H1 (cell line): Measurements from ENCODE around the gene SLMAP. TPM values are rescaled to one million over a fixed set of nuclear protein-coding genes. Genes with fewer than 3 reads are reported as not detected.

ENCODE experiments used
- CTCF ChIA-PET: fragments of 300-600 bp; sonication (Branson Sonifier 250); formaldehyde crosslinking; loops from one replicate; lab custom pipeline; 2021; ENCODE audit not compliant: partially characterized antibody; lab: Charles Lee
- POLR2A ChIA-PET: fragments of 300-600 bp; sonication (Branson Sonifier 250); formaldehyde crosslinking; loops from one replicate; lab custom pipeline; 2021; ENCODE audit warnings: inconsistent platforms; ENCODE audit not compliant: partially characterized antibody; lab: Charles Lee
- DNase-seq, 2 experiments: peaks; one replicate each; pipeline versions ENCODE4 v3.0.0 to v3.0.0-alpha.2; 2010 to 2022; ENCODE audit warnings: low spot score in 2 of 2, low read depth in 1 of 2, mixed read lengths in 1 of 2
- FAIRE-seq: peaks from 2 replicates; lab custom pipeline; 2011; peaks lifted over from hg19 to GRCh38; lab: Jason Lieb, UNC
- H2AFZ ChIP-seq: 2 replicates; pipeline ENCODE4 v1.8.1; 2012; ENCODE audit warnings: low read length, inconsistent platforms
- H2AK5ac ChIP-seq: 2 replicates; pipeline ENCODE4 v1.6.1; 2013; ENCODE audit warnings: low read depth, low read length
- H2BK120ac ChIP-seq: replicated peaks from 2 replicates; pipeline ENCODE3; 2013; ENCODE audit warnings: low read depth, low read length, inconsistent platforms
- H2BK12ac ChIP-seq: 2 replicates; pipeline ENCODE4 v1.6.1; 2013; ENCODE audit warnings: low read depth, low read length
- H2BK15ac ChIP-seq: 2 replicates; pipeline ENCODE4 v1.6.1; 2013; ENCODE audit warnings: low read length
- H2BK20ac ChIP-seq: 2 replicates; pipeline ENCODE4 v1.6.1; 2013; ENCODE audit warnings: low read length
- H2BK5ac ChIP-seq: 2 replicates; pipeline ENCODE4 v1.6.1; 2013; ENCODE audit warnings: low read depth, low read length
- H3K14ac ChIP-seq: 2 replicates; pipeline ENCODE4 v1.6.1; 2013; ENCODE audit warnings: inconsistent platforms; ENCODE audit not compliant: insufficient read length
- H3K18ac ChIP-seq: 2 replicates; pipeline ENCODE4 v1.6.1; 2013; ENCODE audit warnings: low read length; ENCODE audit errors: extremely low read depth
- H3K23ac ChIP-seq: 2 replicates; pipeline ENCODE4 v1.6.1; 2013; ENCODE audit warnings: inconsistent platforms; ENCODE audit not compliant: insufficient read length
- H3K23me2 ChIP-seq: 2 replicates; pipeline ENCODE4 v1.6.1; 2013; ENCODE audit warnings: low read depth, low read length
- H3K27ac ChIP-seq: 2 replicates; pipeline ENCODE4 v1.6.1; 2011; ENCODE audit warnings: low read depth, low read length, inconsistent platforms
- H3K27me3 ChIP-seq, 4 experiments: replicated peaks in 1 of 4; 1 replicate in 1 of 4; 2 replicates in 3 of 4; pipeline versions ENCODE4 v1.6.1 to v1.8.1; 2011 to 2013; ENCODE audit warnings: low read length in 3 of 4, mild to moderate bottlenecking in 3 of 4, inconsistent platforms in 2 of 4, mixed read lengths in 2 of 4, moderate library complexity in 1 of 4; ENCODE audit not compliant: control insufficient read depth in 3 of 4, insufficient read depth in 3 of 4; ENCODE audit errors: extremely low read depth in 1 of 4
- H3K36me3 ChIP-seq, 4 experiments: 2 replicates each; pipeline versions ENCODE4 v1.6.1 to v1.8.1; 2011 to 2013; ENCODE audit warnings: mild to moderate bottlenecking in 4 of 4, low read length in 3 of 4, moderate library complexity in 2 of 4, control low read depth in 1 of 4, inconsistent platforms in 1 of 4; ENCODE audit not compliant: insufficient read depth in 4 of 4, control insufficient read depth in 2 of 4
- H3K4ac ChIP-seq: replicated peaks from 2 replicates; pipeline ENCODE3; 2013; ENCODE audit warnings: low read length, low read depth, mixed read lengths, inconsistent platforms; ENCODE audit not compliant: insufficient read length
- H3K4me1 ChIP-seq, 4 experiments: replicated peaks in 1 of 4; 1 replicate in 1 of 4; 2 replicates in 3 of 4; pipeline versions ENCODE4 v1.6.1 to v1.8.1; 2011 to 2013; ENCODE audit warnings: low read length in 3 of 4, inconsistent platforms in 2 of 4, mixed read lengths in 1 of 4; ENCODE audit not compliant: insufficient read depth in 4 of 4, control insufficient read depth in 3 of 4
- H3K4me2 ChIP-seq, 2 experiments: 2 replicates each; pipeline versions ENCODE4 v1.6.1 to v1.8.1; 2011 to 2013; ENCODE audit warnings: low read depth in 2 of 2, low read length in 2 of 2, control low read depth in 1 of 2, inconsistent platforms in 1 of 2, mild to moderate bottlenecking in 1 of 2; ENCODE audit not compliant: insufficient read depth in 1 of 2
- H3K4me3 ChIP-seq, 4 experiments: fragments of 200-600, 300-600 bp in 1 of 4; sonication (generic), shearing (Covaris generic), sonication (Bioruptor Twin) in 1 of 4; 2 replicates each; pipeline versions ENCODE4 v1.5.1 to v1.8.1; 2011 to 2016; ENCODE audit warnings: low read length in 4 of 4, low read depth in 3 of 4, control low read depth in 2 of 4, inconsistent platforms in 2 of 4, mild to moderate bottlenecking in 2 of 4, mixed read lengths in 1 of 4, moderate library complexity in 1 of 4; ENCODE audit not compliant: insufficient read depth in 2 of 4; ENCODE audit errors: extremely low read depth in 1 of 4
- H3K56ac ChIP-seq: replicated peaks from 2 replicates; pipeline ENCODE3; 2013; ENCODE audit warnings: low read depth, mild to moderate bottlenecking, mixed read lengths, low read length, inconsistent platforms; ENCODE audit not compliant: insufficient read length
- H3K79me1 ChIP-seq: 2 replicates; pipeline ENCODE4 v1.6.1; 2013; ENCODE audit warnings: low read depth, low read length, control low read depth
- H3K79me2 ChIP-seq, 2 experiments: 2 replicates each; pipeline versions ENCODE4 v1.6.1 to v1.8.1; 2012 to 2013; ENCODE audit warnings: low read length in 2 of 2, mild to moderate bottlenecking in 2 of 2, inconsistent platforms in 1 of 2; ENCODE audit not compliant: insufficient read depth in 2 of 2, control insufficient read depth in 1 of 2
- H3K9ac ChIP-seq, 4 experiments: replicated peaks in 1 of 4; 1 replicate in 1 of 4; 2 replicates in 3 of 4; pipeline versions ENCODE4 v1.6.1 to v1.8.1; 2011 to 2013; ENCODE audit warnings: low read depth in 3 of 4, low read length in 3 of 4, control low read depth in 2 of 4, mild to moderate bottlenecking in 2 of 4, moderate library complexity in 2 of 4, inconsistent platforms in 1 of 4; ENCODE audit errors: extremely low read depth in 1 of 4
- H3K9me3 ChIP-seq, 2 experiments: 2 replicates each; pipeline versions ENCODE4 v1.6.1 to v1.8.1; 2012 to 2013; ENCODE audit warnings: mild to moderate bottlenecking in 2 of 2, moderate library complexity in 2 of 2, control low read depth in 1 of 2, inconsistent platforms in 1 of 2, low read depth in 1 of 2, low read length in 1 of 2, mixed read lengths in 1 of 2; ENCODE audit not compliant: insufficient read depth in 2 of 2
- H4K20me1 ChIP-seq, 2 experiments: replicated peaks in 1 of 2; 2 replicates each; pipeline versions ENCODE3 to v1.8.1; 2011 to 2013; ENCODE audit warnings: inconsistent platforms in 2 of 2, low read length in 2 of 2, mild to moderate bottlenecking in 1 of 2; ENCODE audit not compliant: insufficient read depth in 2 of 2, control insufficient read depth in 1 of 2
- H4K5ac ChIP-seq: 2 replicates; pipeline ENCODE4 v1.6.1; 2013; ENCODE audit warnings: low read length, low read depth, mixed read lengths, inconsistent platforms; ENCODE audit not compliant: insufficient read length
- H4K8ac ChIP-seq: 2 replicates; pipeline ENCODE4 v1.8.0; 2013; ENCODE audit warnings: mild to moderate bottlenecking, moderate library complexity, low read length, inconsistent platforms; ENCODE audit not compliant: insufficient read depth; ENCODE audit errors: extremely low read depth
- H4K91ac ChIP-seq: replicated peaks from 2 replicates; pipeline ENCODE3; 2013; ENCODE audit warnings: low read length, mixed read lengths, inconsistent platforms; ENCODE audit not compliant: insufficient read length
- ASH2L ChIP-seq: fragments of 200-600, 300-600 bp; sonication (generic); IDR thresholded peaks from one replicate; pipeline ENCODE4 v1.7.1; 2017; ENCODE audit warnings: low read length
- BRCA1 ChIP-seq: IDR thresholded peaks from 2 replicates; pipeline ENCODE4 v1.6.1; 2012; ENCODE audit warnings: low read depth, low read length, improper control_type of control experiment
- CEBPB ChIP-seq: IDR thresholded peaks from 2 replicates; pipeline ENCODE4 v1.6.1; 2012; ENCODE audit warnings: low read depth, low read length
- CHD1 ChIP-seq: IDR thresholded peaks from 2 replicates; pipeline ENCODE4 v1.6.1; 2012; ENCODE audit warnings: low read depth, low read length, improper control_type of control experiment
- GABPA ChIP-seq: IDR thresholded peaks from 2 replicates; pipeline ENCODE4 v1.6.1; 2011; ENCODE audit warnings: mild to moderate bottlenecking, low read length, moderate library complexity, borderline replicate concordance; ENCODE audit not compliant: insufficient read depth
- KDM4A ChIP-seq: IDR thresholded peaks from one replicate; pipeline ENCODE4 v1.7.1; 2012; ENCODE audit warnings: low read depth, mild to moderate bottlenecking, moderate library complexity, low read length, inconsistent platforms; ENCODE audit not compliant: severe bottlenecking
- KDM5A ChIP-seq: fragments of 200-600 bp; IDR thresholded peaks from 2 replicates; pipeline ENCODE4 v1.7.1; 2012; ENCODE audit warnings: mild to moderate bottlenecking, low read length, inconsistent platforms, mixed read lengths
- RAD21 ChIP-seq, 2 experiments: IDR thresholded peaks in 1 of 2; conservative IDR thresholded peaks in 1 of 2; 2 replicates each; pipeline ENCODE4 v1.6.1; 2011; ENCODE audit warnings: low read depth in 2 of 2, low read length in 2 of 2, improper control_type of control experiment in 1 of 2, inconsistent platforms in 1 of 2, mild to moderate bottlenecking in 1 of 2, moderate library complexity in 1 of 2
- RXRA ChIP-seq: IDR thresholded peaks from 2 replicates; pipeline ENCODE4 v1.6.1; 2011; ENCODE audit warnings: low read depth, mild to moderate bottlenecking, low read length, moderate library complexity; ENCODE audit not compliant: insufficient read depth
- SP2 ChIP-seq: IDR thresholded peaks from 2 replicates; pipeline ENCODE4 v1.6.1; 2012; ENCODE audit warnings: mild to moderate bottlenecking, low read length, inconsistent platforms
- TBP ChIP-seq: IDR thresholded peaks from 2 replicates; pipeline ENCODE4 v1.6.1; 2011; ENCODE audit warnings: low read depth, low read length, improper control_type of control experiment
- YY1 ChIP-seq: IDR thresholded peaks from 2 replicates; pipeline ENCODE4 v1.6.1; 2011; ENCODE audit warnings: low read depth, mild to moderate bottlenecking, low read length
- WGBS, 2 experiments: shearing (Covaris generic) in 1 of 2; methylation state at CpG; one replicate each; pipeline versions ENCODE4 v1.1.6 to v1.1.7; 2013 to 2015; ENCODE audit warnings: low lambda C conversion rate in 2 of 2, mixed read lengths in 2 of 2, inconsistent platforms in 1 of 2, low coverage in 1 of 2, missing lambda C conversion rate in 1 of 2; ENCODE audit not compliant: insufficient replicate concordance in 2 of 2, insufficient coverage in 1 of 2, insufficient read length in 1 of 2; ENCODE audit errors: extremely low coverage in 1 of 2, missing lambda C conversion rate in 1 of 2; 5-methylcytosine and 5-hydroxymethylcytosine counted together
- polyA plus RNA-seq, 7 experiments: library from polyadenylated mRNA; depleted of rRNA in 3 of 7; stranded (reverse) in 5 of 7; unstranded in 2 of 7; fragments of >200 nt in 5 of 7; fragments of 200-250 nt in 2 of 7; gene quantifications; 1 replicate in 5 of 7; 2 replicates in 1 of 7; 4 replicates in 1 of 7; pipeline versions ENCODE4 v1.2.1 to v1.2.3, GENCODE V29; 2011 to 2013; ENCODE audit warnings: missing spikeins in 2 of 7, mixed read lengths in 2 of 7
- total RNA-seq: library from RNA; stranded (reverse); fragmentation: NEBNext Ultra II Directional; extraction: Animal tissue kit (Norgen Biotek cat#: 25700); gene quantifications from 2 replicates; pipeline ENCODE4 v1.2.1, GENCODE V29; 2021
- TF ChIP-seq, protein P1 (sequence below), 3 experiments: IDR thresholded peaks; 1 replicate in 2 of 3; 2 replicates in 1 of 3; pipeline versions ENCODE4 v1.5.1 to v1.6.1; 2011; ENCODE audit warnings: low read length in 3 of 3, mild to moderate bottlenecking in 3 of 3, inconsistent platforms in 2 of 3, low read depth in 1 of 3, moderate library complexity in 1 of 3; ENCODE audit not compliant: insufficient read depth in 1 of 3; ENCODE audit errors: control extremely low read depth in 1 of 3

Gene SLMAP
- total and polyA plus RNA-seq, 2 of the 8 experiments (the other 6 are each of a cell fraction or from before 2014, with no cell fraction given): 13.6 to 70.4 TPM

DNA sequence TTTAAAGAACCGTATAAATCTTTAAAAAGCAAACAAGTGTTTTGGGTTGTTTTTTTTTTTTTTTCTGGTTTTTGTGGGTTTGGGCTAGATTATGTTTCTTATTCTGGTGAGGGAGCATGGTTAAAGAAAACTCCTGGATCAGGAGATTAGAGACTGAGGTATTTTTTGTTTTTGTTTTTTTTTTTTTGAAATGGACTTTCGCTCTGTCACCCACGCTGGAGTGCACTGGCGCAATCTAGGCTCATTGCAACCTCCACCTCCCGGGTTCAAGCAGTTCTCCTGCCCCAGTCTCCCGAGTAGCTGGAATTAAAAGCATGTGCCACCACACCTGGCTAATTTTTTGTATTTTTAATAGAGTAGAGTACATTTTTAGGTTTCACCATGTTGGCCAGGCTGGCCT is 95.2 kb downstream of the SLMAP start:
- CTCF ChIA-PET: interaction anchor here (0.7 kb wide), 2 partner anchors 259 to 284 kb away, joined by 3 to 4 read pairs; no protein-coding TSS in a partner anchor
- Histone ChIP-seq H3K18ac (no peak overlapping the region), H3K4me1 (no peaks in the 10 kb centered on the region), H3K79me2 (no peaks in the 10 kb centered on the region), H2BK120ac (no peak overlapping the region), H3K36me3 (no peaks in the 10 kb centered on the region; a peak in 1 of 8 replicates), H4K8ac (no peak overlapping the region), H2BK12ac (no peak overlapping the region), H3K4ac (no peak overlapping the region), H3K14ac (no peak overlapping the region), H2BK20ac (no peak overlapping the region), H3K23me2 (no peaks in the 10 kb centered on the region), H3K56ac (no peak overlapping the region), H3K4me3 (no peak overlapping the region), H3K4me2 (no peak overlapping the region), H3K23ac (no peak overlapping the region), H3K9ac (no peak overlapping the region), H2AFZ (no peak overlapping the region), H3K9me3 (no peaks in the 10 kb centered on the region), H2BK15ac (no peak overlapping the region), H4K5ac (no peak overlapping the region), H4K91ac (no peak overlapping the region), H2AK5ac (no peak overlapping the region), H4K20me1 (no peaks in the 10 kb centered on the region), H2BK5ac (no peak overlapping the region), H3K27me3 (no peaks in the 10 kb centered on the region), H3K79me1 (no peaks in the 10 kb centered on the region), H3K27ac (no peak overlapping the region)
- POLR2A ChIA-PET: no interaction called here
- no peak for DNase-seq
- no peak for FAIRE-seq
- 95% methylated on average over 6 of the region's 6 CpGs; no CpG with 5 or more reads in 1 of the 2 experiments for WGBS, 2 experiments
- TF ChIP-seq BRCA1 (no peak), YY1 (no peak), TBP (no peak), ASH2L (no peak), GABPA (no peak), KDM4A (no peak), CEBPB (no peak), SP2 (no peak), RAD21 (IDR thresholded peaks at IDR 0.05 in 1 of 2, conservative IDR thresholded peaks at IDR 0.05 in 1 of 2; ENCODE audit: low read depth in 2 of 2, low read length in 2 of 2) (no peak), RXRA (no peak), KDM5A (no peak), CHD1 (no peak)
- TF ChIP-seq, protein P1, sequence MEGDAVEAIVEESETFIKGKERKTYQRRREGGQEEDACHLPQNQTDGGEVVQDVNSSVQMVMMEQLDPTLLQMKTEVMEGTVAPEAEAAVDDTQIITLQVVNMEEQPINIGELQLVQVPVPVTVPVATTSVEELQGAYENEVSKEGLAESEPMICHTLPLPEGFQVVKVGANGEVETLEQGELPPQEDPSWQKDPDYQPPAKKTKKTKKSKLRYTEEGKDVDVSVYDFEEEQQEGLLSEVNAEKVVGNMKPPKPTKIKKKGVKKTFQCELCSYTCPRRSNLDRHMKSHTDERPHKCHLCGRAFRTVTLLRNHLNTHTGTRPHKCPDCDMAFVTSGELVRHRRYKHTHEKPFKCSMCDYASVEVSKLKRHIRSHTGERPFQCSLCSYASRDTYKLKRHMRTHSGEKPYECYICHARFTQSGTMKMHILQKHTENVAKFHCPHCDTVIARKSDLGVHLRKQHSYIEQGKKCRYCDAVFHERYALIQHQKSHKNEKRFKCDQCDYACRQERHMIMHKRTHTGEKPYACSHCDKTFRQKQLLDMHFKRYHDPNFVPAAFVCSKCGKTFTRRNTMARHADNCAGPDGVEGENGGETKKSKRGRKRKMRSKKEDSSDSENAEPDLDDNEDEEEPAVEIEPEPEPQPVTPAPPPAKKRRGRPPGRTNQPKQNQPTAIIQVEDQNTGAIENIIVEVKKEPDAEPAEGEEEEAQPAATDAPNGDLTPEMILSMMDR (IDR thresholded peaks at IDR 0.05; ENCODE audit: control extremely low read depth in 1 of 3, insufficient read depth in 1 of 3, low read depth in 1 of 3, low read length in 3 of 3): no peak
